ENCODE results near the gene RASAL2.

The RASAL2 gene

GRCh38 chr1:178438432-178438831 is 344.5 kb downstream of the RASAL2 start:
- FAIRE-seq, result no peak

GRCh38 chr1:178442925-178443324 is 349.0 kb downstream of the RASAL2 start:
- FAIRE-seq (no peak), DNase-seq (ENCODE audit: low spot score) (no peak)

More at GRCh38 chr1:178438432-178438831, 344.5 kb downstream of the RASAL2 start:
- DNase-seq (ENCODE audit: low spot score), result no peak

GRCh38 chr1:178450871-178451270 is 357.0 kb downstream of the RASAL2 start:
- FAIRE-seq (no peak), DNase-seq (ENCODE audit: low spot score) (no peak)

- peak; percentile 10 for DNase-seq (ENCODE audit: low spot score)
- no peak for FAIRE-seq
Observed at GRCh38 chr1:178451529-178451928, 357.6 kb downstream of the RASAL2 start.

GRCh38 chr1:178452013-178452412 is 358.1 kb downstream of the RASAL2 start:
- no peak for FAIRE-seq

GRCh38 chr1:178456472-178456871 is 362.6 kb downstream of the RASAL2 start:
- DNase-seq (ENCODE audit: low spot score), result no peak

More at GRCh38 chr1:178452013-178452412, 358.1 kb downstream of the RASAL2 start:
- DNase-seq (ENCODE audit: low spot score), result no peak

GRCh38 chr1:178457651-178458050 is 363.7 kb downstream of the RASAL2 start:
- DNase-seq (ENCODE audit: low spot score) (no peak), FAIRE-seq (no peak)

More at GRCh38 chr1:178456472-178456871, 362.6 kb downstream of the RASAL2 start:
- peak; percentile 30 for FAIRE-seq

GRCh38 chr1:178458203-178458602 is 364.3 kb downstream of the RASAL2 start:
- no peak for FAIRE-seq

GRCh38 chr1:178461104-178461503 is 367.2 kb downstream of the RASAL2 start:
- FAIRE-seq (no peak), DNase-seq (ENCODE audit: low spot score) (no peak)

More at GRCh38 chr1:178458203-178458602, 364.3 kb downstream of the RASAL2 start:
- DNase-seq (ENCODE audit: low spot score), result no peak

GRCh38 chr1:178461701-178462100 is 367.8 kb downstream of the RASAL2 start:
- no peak for FAIRE-seq
- DNase-seq (ENCODE audit: low spot score), result no peak

- no peak for FAIRE-seq
Observed at GRCh38 chr1:178464141-178464540, 370.2 kb downstream of the RASAL2 start.

GRCh38 chr1:178464566-178464965 is 370.7 kb downstream of the RASAL2 start:
- FAIRE-seq (no peak), DNase-seq (ENCODE audit: low spot score) (no peak)

More at GRCh38 chr1:178464141-178464540, 370.2 kb downstream of the RASAL2 start:
- DNase-seq (ENCODE audit: low spot score), result no peak

- FAIRE-seq (no peak), DNase-seq (ENCODE audit: low spot score) (no peak)
Observed at GRCh38 chr1:178465011-178465410, 371.1 kb downstream of the RASAL2 start.

- FAIRE-seq (no peak), DNase-seq (ENCODE audit: low spot score) (no peak)
Observed at GRCh38 chr1:178467837-178468236, 373.9 kb downstream of the RASAL2 start.

- DNase-seq (ENCODE audit: low spot score) (peak; percentile 35), FAIRE-seq (no peak)
Observed at GRCh38 chr1:178470411-178470960, 376.6 kb downstream of the RASAL2 start.

- DNase-seq (ENCODE audit: low spot score) (no peak), FAIRE-seq (no peak)
Observed at GRCh38 chr1:178472531-178472930, 378.6 kb downstream of the RASAL2 start.

- DNase-seq (ENCODE audit: low spot score) (no peak), FAIRE-seq (no peak)
Observed at GRCh38 chr1:178477373-178477772, 383.5 kb downstream of the RASAL2 start.

- no peak for DNase-seq (ENCODE audit: low spot score)
- FAIRE-seq, result no peak
Observed at GRCh38 chr1:178477841-178478240, 383.9 kb downstream of the RASAL2 start.

- no peak for DNase-seq (ENCODE audit: low spot score)
- FAIRE-seq, result no peak
Observed at GRCh38 chr1:178483251-178483957, 389.5 kb downstream of the RASAL2 start.

- DNase-seq (ENCODE audit: low spot score) (no peak), FAIRE-seq (no peak)
Observed at GRCh38 chr1:178484698-178485225, 390.9 kb downstream of the RASAL2 start.

GRCh38 chr1:178485541-178485981 is 391.7 kb downstream of the RASAL2 start:
- DNase-seq (ENCODE audit: low spot score) (no peak), FAIRE-seq (no peak)

All from urothelium cell line (cell line).